SH-SY5Y (cell line): Measurements from ENCODE around the gene CDC42EP4.

Source experiments
- GATA2 ChIP-seq: IDR thresholded peaks from 2 replicates; pipeline ENCODE4 v1.6.1; 2011; ENCODE audit warnings: mild to moderate bottlenecking, low read depth, low read length
- GATA3 ChIP-seq: IDR thresholded peaks from 2 replicates; pipeline ENCODE4 v1.6.1; 2011; ENCODE audit warnings: low read depth, mild to moderate bottlenecking, low read length, moderate library complexity

Gene CDC42EP4

GRCh38 chr17:73285916-73286862, 25.6 kb downstream of the CDC42EP4 start:
- no peak for TF ChIP-seq GATA3
- TF ChIP-seq GATA2, result no peak

GRCh38 chr17:73285603-73285908, 26.2 kb downstream of the CDC42EP4 start:
- TF ChIP-seq GATA3, result no peak
- TF ChIP-seq GATA2, result no peak

- no peak for TF ChIP-seq GATA3
Measured at GRCh38 chr17:73284906-73285602, 26.7 kb downstream of the CDC42EP4 start.

GRCh38 chr17:73284354-73284753, 27.4 kb downstream of the CDC42EP4 start:
- TF ChIP-seq GATA3, result no peak
- TF ChIP-seq GATA2, result no peak

GRCh38 chr17:73283841-73284282, 27.9 kb downstream of the CDC42EP4 start:
- TF ChIP-seq GATA3 (no peak), GATA2 (no peak)

GRCh38 chr17:73283250-73283649, 28.6 kb downstream of the CDC42EP4 start:
- TF ChIP-seq GATA2 (no peak), GATA3 (no peak)

- TF ChIP-seq GATA2 (0 out of 2 replicates have a peak, but pooled peaks have one; percentile 17), GATA3 (no peak)
Measured at GRCh38 chr17:73282629-73283028, 29.2 kb downstream of the CDC42EP4 start.

GRCh38 chr17:73281928-73282327, 29.9 kb downstream of the CDC42EP4 start:
- TF ChIP-seq GATA3 (no peak), GATA2 (no peak)

GRCh38 chr17:73280191-73280590, 31.6 kb downstream of the CDC42EP4 start:
- TF ChIP-seq GATA2 (no peak), GATA3 (no peak)

GRCh38 chr17:73279704-73280103, 32.1 kb downstream of the CDC42EP4 start:
- TF ChIP-seq GATA3 (no peak), GATA2 (no peak)

- peak; percentile 67; the same call in 1 of the 2 replicates for TF ChIP-seq GATA2
- TF ChIP-seq GATA3, result no peak
Measured at GRCh38 chr17:73278465-73279453, 33.0 kb downstream of the CDC42EP4 start.

- TF ChIP-seq GATA2 (no peak), GATA3 (no peak)
Measured at GRCh38 chr17:73278049-73278464, 33.7 kb downstream of the CDC42EP4 start.

GRCh38 chr17:73274490-73274889, 37.3 kb downstream of the CDC42EP4 start:
- no peak for TF ChIP-seq GATA3
- TF ChIP-seq GATA2, result no peak

GRCh38 chr17:73272906-73273218, 38.9 kb downstream of the CDC42EP4 start:
- TF ChIP-seq GATA2, result no peak
- no peak for TF ChIP-seq GATA3
